ENCODE data around the gene SF3B6. TPM values are rescaled to one million over a fixed set of nuclear protein-coding genes. Genes with fewer than 3 reads are reported as not detected.

SF3B6 gene
- total and polyA plus RNA-seq, 9 donors, result 60.6 to 145 (median 85.2) TPM

GRCh38 chr2:24054366-24055010 is 21.6 kb downstream of the SF3B6 start:
- TF ChIP-seq CTCF (IDR thresholded peaks at IDR 0.05) (no peak), POLR2A (IDR thresholded peaks at IDR 0.05) (no peak), EP300 (IDR thresholded peaks at IDR 0.05) (no peak)
- 74 to 84% (median 82%) methylated on average over 8 of the region's 8 CpGs for WGBS, 3 donors
- H3K4me3 ChIP-seq, result no peak overlapping the region
- H3K27me3 ChIP-seq, result no peaks in the 10 kb centered on the region
- H3K4me1 ChIP-seq (ENCODE audit: insufficient read depth), result no peaks in the 10 kb centered on the region
- no peaks in the 10 kb centered on the region for H3K36me3 ChIP-seq
- no peak for DNase-seq
- intact Hi-C loops (cut with DNase I), result no loop called here
- H3K27ac ChIP-seq, result no peak overlapping the region
- H3K9me3 ChIP-seq, result no peaks in the 10 kb centered on the region

GRCh38 chr2:24052951-24053350 is 23.2 kb downstream of the SF3B6 start:
- TF ChIP-seq EP300 (IDR thresholded peaks at IDR 0.05) (no peak), POLR2A (IDR thresholded peaks at IDR 0.05) (no peak), CTCF (IDR thresholded peaks at IDR 0.05) (no peak)
- Histone ChIP-seq H3K27ac (no peak overlapping the region), H3K4me3 (no peak overlapping the region), H3K4me1 (ENCODE audit: insufficient read depth) (peaks cover 3% of the 10 kb centered on the region), H3K27me3 (no peaks in the 10 kb centered on the region), H3K36me3 (no peaks in the 10 kb centered on the region), H3K9me3 (no peaks in the 10 kb centered on the region)
- WGBS, 3 donors, result 87 to 97% (median 90%) methylated on average over 1 of the region's 1 CpG
- intact Hi-C loops (cut with DNase I), result no loop called here
- DNase-seq, result no peak

GRCh38 chr2:24051833-24052232 is 24.3 kb downstream of the SF3B6 start:
- intact Hi-C loops (cut with DNase I), result no loop called here
- WGBS, 3 donors, result 81 to 88% (median 82%) methylated on average over 8 of the region's 8 CpGs
- DNase-seq, result no peak
- Histone ChIP-seq H3K9me3 (no peaks in the 10 kb centered on the region), H3K4me3 (no peak overlapping the region), H3K36me3 (no peaks in the 10 kb centered on the region), H3K27ac (no peak overlapping the region), H3K27me3 (no peaks in the 10 kb centered on the region), H3K4me1 (ENCODE audit: insufficient read depth) (peaks cover 4% of the 10 kb centered on the region)
- TF ChIP-seq EP300 (IDR thresholded peaks at IDR 0.05) (no peak), POLR2A (IDR thresholded peaks at IDR 0.05) (no peak), CTCF (IDR thresholded peaks at IDR 0.05) (no peak)

- Histone ChIP-seq H3K27ac (peak overlapping the region; percentile 31 to 46), H3K4me3 (peak overlapping the region; percentile 76), H3K27me3 (no peaks in the 10 kb centered on the region), H3K4me1 (ENCODE audit: insufficient read depth) (peaks cover 4% of the 10 kb centered on the region), H3K36me3 (no peaks in the 10 kb centered on the region), H3K9me3 (no peaks in the 10 kb centered on the region)
- no peak for TF ChIP-seq CTCF (IDR thresholded peaks at IDR 0.05)
- no peak for TF ChIP-seq EP300 (IDR thresholded peaks at IDR 0.05)
- TF ChIP-seq POLR2A (IDR thresholded peaks at IDR 0.05), result no peak
- intact Hi-C loops (cut with DNase I), result no loop called here
- peak; percentile 23 to 51 (median 39) for DNase-seq
- 2 to 5% (median 4%) methylated on average over 32 to 47 of the region's 47 CpGs for WGBS, 3 donors
Measured at GRCh38 chr2:24050041-24050979, 25.8 kb downstream of the SF3B6 start.

Data from ovary (tissue), 9 donors.